Measurements from ENCODE around the gene PAK1.
"Not testable (repeated sequence)": the region's sequence is repeated elsewhere in the genome, so short reads cannot be mapped to it uniquely, and the experiment has no call there.

The PAK1 gene

GRCh38 chr11:77383349-77383748, 90.5 kb downstream of the PAK1 start:
- not testable (repeated sequence) for H3K36me3 ChIP-seq (ENCODE audit: control insufficient read depth, insufficient read depth, low read length); H4K8ac ChIP-seq (ENCODE audit: low read depth, low read length); H3K27ac ChIP-seq (ENCODE audit: low read depth, low read length); H2BK5ac ChIP-seq (ENCODE audit: low read length); H3K23ac ChIP-seq (ENCODE audit: low read length); DNase-seq; H2BK120ac ChIP-seq (ENCODE audit: low read depth, low read length); H3K4me1 ChIP-seq (ENCODE audit: control insufficient read depth, low read depth, low read length); H3K18ac ChIP-seq (ENCODE audit: low read length); H3K27me3 ChIP-seq (ENCODE audit: insufficient read depth, low read length, poor library complexity); H3K9ac ChIP-seq (ENCODE audit: low read length); H3K79me2 ChIP-seq (ENCODE audit: control insufficient read depth, insufficient read depth, low read length); H4K5ac ChIP-seq (ENCODE audit: low read length); H2BK15ac ChIP-seq (replicated peaks; ENCODE audit: low read depth); H3K56ac ChIP-seq (ENCODE audit: low read length); H3K79me1 ChIP-seq (ENCODE audit: low read length); H3K4me2 ChIP-seq (ENCODE audit: low read length); H3K4ac ChIP-seq (ENCODE audit: low read depth, low read length); H2AK5ac ChIP-seq (ENCODE audit: low read length); H3K4me3 ChIP-seq (ENCODE audit: low read length)
- no CpG with 5 or more reads among the region's 7 CpGs for WGBS (ENCODE audit: extremely low coverage, insufficient coverage, low lambda C conversion rate)

DNA sequence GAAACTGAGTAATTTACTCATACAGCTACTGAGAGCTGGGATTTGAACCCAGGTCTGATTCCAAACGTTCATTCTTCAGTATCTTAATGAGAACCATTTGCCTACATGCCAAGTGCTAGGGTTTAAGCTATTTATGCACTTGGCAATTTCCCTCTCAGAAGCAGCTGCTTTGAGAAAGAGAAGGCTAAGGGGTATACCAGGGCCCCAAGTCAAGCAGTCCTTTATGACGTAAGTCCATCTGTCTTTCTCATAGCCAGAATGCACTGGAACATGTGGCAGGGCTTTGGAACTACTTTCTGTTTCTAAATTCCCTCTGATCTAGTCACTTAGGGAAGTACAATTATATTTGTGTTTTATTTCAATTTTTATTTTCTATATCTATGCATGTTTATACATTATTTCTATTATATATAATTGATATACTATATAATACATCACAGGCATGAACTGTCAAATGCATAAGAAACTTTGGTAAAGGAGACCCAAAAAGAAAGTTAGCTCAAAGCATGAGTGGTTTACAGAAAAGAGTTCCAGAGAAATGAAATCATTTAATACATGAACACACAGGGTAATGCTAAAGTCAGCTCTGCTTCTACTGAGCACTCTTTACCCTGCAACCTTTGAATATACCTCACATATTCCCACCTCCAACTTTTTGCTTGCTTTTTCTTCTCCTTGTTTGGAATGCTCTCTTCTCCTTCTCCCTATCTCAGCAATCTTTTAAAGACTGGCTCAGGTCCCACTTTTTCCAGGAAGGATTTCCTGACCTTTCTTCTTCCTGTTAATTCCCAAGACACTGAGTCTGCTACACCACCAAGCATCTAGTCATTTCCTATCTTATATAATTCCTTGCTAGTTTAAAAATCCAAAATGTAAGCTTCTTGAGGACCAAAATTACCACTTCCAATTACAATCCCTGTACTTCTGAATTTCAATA, 91.9 kb downstream of the PAK1 start:
- H3K27ac ChIP-seq (ENCODE audit: low read depth, low read length), result no peak overlapping the region
- H3K4me3 ChIP-seq (ENCODE audit: low read length), result no peak overlapping the region
- H3K36me3 ChIP-seq (ENCODE audit: control insufficient read depth, insufficient read depth, low read length), result no peaks in the 10 kb centered on the region
- no peak overlapping the region for H3K4ac ChIP-seq (ENCODE audit: low read depth, low read length)
- H3K79me2 ChIP-seq (ENCODE audit: control insufficient read depth, insufficient read depth, low read length), result no peaks in the 10 kb centered on the region
- no peak overlapping the region for H2BK120ac ChIP-seq (ENCODE audit: low read depth, low read length)
- no CpG with 5 or more reads among the region's 2 CpGs for WGBS (ENCODE audit: extremely low coverage, insufficient coverage, low lambda C conversion rate)
- no peak overlapping the region for H3K23ac ChIP-seq (ENCODE audit: low read length)
- H2BK5ac ChIP-seq (ENCODE audit: low read length), result no peak overlapping the region
- H4K5ac ChIP-seq (ENCODE audit: low read length), result no peak overlapping the region
- no peak overlapping the region for H2BK15ac ChIP-seq (replicated peaks; ENCODE audit: low read depth)
- no peak overlapping the region for H3K56ac ChIP-seq (ENCODE audit: low read length)
- DNase-seq, result no peak
- H3K9ac ChIP-seq (ENCODE audit: low read length), result no peak overlapping the region
- peaks cover 2% of the 10 kb centered on the region for H3K79me1 ChIP-seq (ENCODE audit: low read length)
- H3K4me2 ChIP-seq (ENCODE audit: low read length), result no peak overlapping the region
- H3K4me1 ChIP-seq (ENCODE audit: control insufficient read depth, low read depth, low read length), result no peaks in the 10 kb centered on the region
- H3K18ac ChIP-seq (ENCODE audit: low read length), result no peak overlapping the region
- H3K27me3 ChIP-seq (ENCODE audit: insufficient read depth, low read length, poor library complexity), result no peaks in the 10 kb centered on the region
- H4K8ac ChIP-seq (ENCODE audit: low read depth, low read length), result no peak overlapping the region
- H2AK5ac ChIP-seq (ENCODE audit: low read length), result no peak overlapping the region

- no peaks in the 10 kb centered on the region for H3K36me3 ChIP-seq (ENCODE audit: control insufficient read depth, insufficient read depth, low read length)
Observed at GRCh38 chr11:77379934-77380333, 94.0 kb downstream of the PAK1 start.

DNA sequence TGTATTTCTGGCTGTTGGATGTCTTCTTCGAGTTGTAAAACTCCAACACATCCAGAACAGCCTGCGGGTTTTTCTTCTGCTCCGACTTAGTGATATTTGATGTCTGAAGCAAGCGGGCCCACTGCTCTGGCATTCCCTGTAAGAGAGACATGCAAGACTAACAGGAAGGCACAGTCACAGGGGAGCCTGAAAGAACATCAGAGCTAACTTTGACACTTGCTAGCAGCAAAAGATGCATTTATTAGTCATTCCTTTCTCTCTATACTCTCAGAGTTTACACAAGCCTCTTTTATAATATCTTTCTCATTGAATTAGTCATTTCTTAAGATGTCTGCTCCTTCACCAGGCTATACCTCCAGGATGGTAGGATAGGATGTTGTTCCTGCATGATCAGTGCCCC, 94.6 kb downstream of the PAK1 start:
- Histone ChIP-seq H3K79me2 (ENCODE audit: control insufficient read depth, insufficient read depth, low read length) (no peaks in the 10 kb centered on the region), H3K36me3 (ENCODE audit: control insufficient read depth, insufficient read depth, low read length) (no peaks in the 10 kb centered on the region), H3K56ac (ENCODE audit: low read length) (no peak overlapping the region)

More at GRCh38 chr11:77379934-77380333, 94.0 kb downstream of the PAK1 start:
- Histone ChIP-seq H3K4me1 (ENCODE audit: control insufficient read depth, low read depth, low read length) (no peaks in the 10 kb centered on the region), H3K27me3 (ENCODE audit: insufficient read depth, low read length, poor library complexity) (no peaks in the 10 kb centered on the region), H2BK5ac (ENCODE audit: low read length) (no peak overlapping the region), H3K27ac (ENCODE audit: low read depth, low read length) (no peak overlapping the region), H3K23ac (ENCODE audit: low read length) (no peak overlapping the region), H2BK15ac (replicated peaks; ENCODE audit: low read depth) (no peak overlapping the region), H4K5ac (ENCODE audit: low read length) (no peak overlapping the region), H4K8ac (ENCODE audit: low read depth, low read length) (no peak overlapping the region), H3K4me2 (ENCODE audit: low read length) (no peak overlapping the region), H2AK5ac (ENCODE audit: low read length) (no peak overlapping the region), H3K79me2 (ENCODE audit: control insufficient read depth, insufficient read depth, low read length) (no peaks in the 10 kb centered on the region), H3K18ac (ENCODE audit: low read length) (no peak overlapping the region), H3K4ac (ENCODE audit: low read depth, low read length) (no peak overlapping the region), H3K9ac (ENCODE audit: low read length) (no peak overlapping the region), H3K4me3 (ENCODE audit: low read length) (no peak overlapping the region), H3K56ac (ENCODE audit: low read length) (no peak overlapping the region), H2BK120ac (ENCODE audit: low read depth, low read length) (no peak overlapping the region), H3K79me1 (ENCODE audit: low read length) (peaks cover 2% of the 10 kb centered on the region)
- DNase-seq, result no peak
- no CpG with 5 or more reads among the region's 5 CpGs for WGBS (ENCODE audit: extremely low coverage, insufficient coverage, low lambda C conversion rate)

DNA sequence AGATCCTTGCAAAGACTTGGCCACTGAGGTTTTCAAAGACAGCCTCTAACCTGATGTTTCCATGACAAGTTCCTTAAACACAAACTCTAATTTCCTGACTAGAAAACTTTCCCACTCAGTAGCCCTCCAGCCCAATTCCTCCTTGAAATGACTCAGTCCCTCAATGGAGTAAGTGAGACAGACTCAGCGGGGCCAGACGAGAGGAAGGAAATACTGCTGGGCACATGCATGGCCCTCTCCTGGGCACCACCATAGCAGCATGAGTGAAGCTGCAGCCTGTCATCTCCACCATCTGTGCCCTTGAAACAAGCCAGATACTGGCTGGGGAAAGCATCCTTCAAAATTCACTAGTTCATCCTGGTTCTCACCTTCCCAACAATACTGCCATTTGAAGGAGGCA, 96.2 kb downstream of the PAK1 start:
- Histone ChIP-seq H2BK120ac (ENCODE audit: low read depth, low read length) (no peak overlapping the region), H2AK5ac (ENCODE audit: low read length) (no peak overlapping the region), H3K27me3 (ENCODE audit: insufficient read depth, low read length, poor library complexity) (no peaks in the 10 kb centered on the region), H3K9ac (ENCODE audit: low read length) (no peak overlapping the region), H3K79me1 (ENCODE audit: low read length) (peaks cover 2% of the 10 kb centered on the region), H3K56ac (ENCODE audit: low read length) (no peak overlapping the region), H3K4me2 (ENCODE audit: low read length) (no peak overlapping the region), H3K27ac (ENCODE audit: low read depth, low read length) (no peak overlapping the region), H3K4me1 (ENCODE audit: control insufficient read depth, low read depth, low read length) (no peaks in the 10 kb centered on the region), H4K5ac (ENCODE audit: low read length) (no peak overlapping the region), H2BK15ac (replicated peaks; ENCODE audit: low read depth) (no peak overlapping the region), H3K36me3 (ENCODE audit: control insufficient read depth, insufficient read depth, low read length) (no peaks in the 10 kb centered on the region), H3K23ac (ENCODE audit: low read length) (no peak overlapping the region), H4K8ac (ENCODE audit: low read depth, low read length) (no peak overlapping the region), H3K4ac (ENCODE audit: low read depth, low read length) (no peak overlapping the region), H3K4me3 (ENCODE audit: low read length) (no peak overlapping the region), H3K79me2 (ENCODE audit: control insufficient read depth, insufficient read depth, low read length) (no peaks in the 10 kb centered on the region), H3K18ac (ENCODE audit: low read length) (no peak overlapping the region), H2BK5ac (ENCODE audit: low read length) (no peak overlapping the region)
- DNase-seq, result no peak
- WGBS (ENCODE audit: extremely low coverage, insufficient coverage, low lambda C conversion rate), result no CpG with 5 or more reads among the region's 2 CpGs

More for the DNA sequence above, 94.6 kb downstream of the PAK1 start:
- H3K4me1 ChIP-seq (ENCODE audit: control insufficient read depth, low read depth, low read length), result no peaks in the 10 kb centered on the region
- H3K79me1 ChIP-seq (ENCODE audit: low read length), result peaks cover 2% of the 10 kb centered on the region
- no CpG with 5 or more reads among the region's 4 CpGs for WGBS (ENCODE audit: extremely low coverage, insufficient coverage, low lambda C conversion rate)
- no peak overlapping the region for H2AK5ac ChIP-seq (ENCODE audit: low read length)
- H4K5ac ChIP-seq (ENCODE audit: low read length), result no peak overlapping the region
- H3K18ac ChIP-seq (ENCODE audit: low read length), result no peak overlapping the region
- H3K9ac ChIP-seq (ENCODE audit: low read length), result no peak overlapping the region
- H4K8ac ChIP-seq (ENCODE audit: low read depth, low read length), result no peak overlapping the region
- H2BK5ac ChIP-seq (ENCODE audit: low read length), result no peak overlapping the region
- no peaks in the 10 kb centered on the region for H3K27me3 ChIP-seq (ENCODE audit: insufficient read depth, low read length, poor library complexity)
- H3K23ac ChIP-seq (ENCODE audit: low read length), result no peak overlapping the region
- H2BK120ac ChIP-seq (ENCODE audit: low read depth, low read length), result no peak overlapping the region
- no peak overlapping the region for H3K4me2 ChIP-seq (ENCODE audit: low read length)
- no peak for DNase-seq
- no peak overlapping the region for H3K27ac ChIP-seq (ENCODE audit: low read depth, low read length)
- no peak overlapping the region for H3K4ac ChIP-seq (ENCODE audit: low read depth, low read length)
- H3K4me3 ChIP-seq (ENCODE audit: low read length), result no peak overlapping the region
- H2BK15ac ChIP-seq (replicated peaks; ENCODE audit: low read depth), result no peak overlapping the region
